Neural cell (in vitro differentiated cells): ENCODE data around the gene NUTF2.

Experiments
- EP300 ChIP-seq: fragments of 450-650 bp; conservative IDR thresholded peaks from 2 replicates; pipeline ENCODE4 v1.6.1; 2014; ENCODE audit warnings: antibody characterized with exemption, mild to moderate bottlenecking, moderate library complexity; ENCODE audit not compliant: poor library complexity, severe bottlenecking
- EZH2 ChIP-seq: fragments of 200-600, 300-800 bp; shearing (Covaris generic), sonication (generic); IDR thresholded peaks from 2 replicates; pipeline ENCODE4 v1.6.1; 2014; ENCODE audit warnings: antibody characterized with exemption, low read length, borderline replicate concordance, mild to moderate bottlenecking; ENCODE audit not compliant: insufficient read depth, poor library complexity, severe bottlenecking
- POLR2AphosphoS5 ChIP-seq: IDR thresholded peaks from 2 replicates; pipeline ENCODE4 v1.6.1; 2012
- RAD21 ChIP-seq: fragments of 450-650 bp; conservative IDR thresholded peaks from 2 replicates; pipeline ENCODE4 v1.6.1; 2014; ENCODE audit warnings: antibody characterized with exemption, mild to moderate bottlenecking, moderate library complexity
- TF ChIP-seq, protein P1 (sequence below): fragments of 450-650 bp; IDR thresholded peaks from 2 replicates; pipeline ENCODE4 v1.5.1; 2014; ENCODE audit warnings: antibody characterized with exemption, mild to moderate bottlenecking, moderate library complexity; ENCODE audit not compliant: poor library complexity, severe bottlenecking
- TF ChIP-seq, protein P2 (sequence below): IDR thresholded peaks from 2 replicates; pipeline ENCODE4 v1.6.1; 2012; ENCODE audit warnings: borderline replicate concordance

DNA sequence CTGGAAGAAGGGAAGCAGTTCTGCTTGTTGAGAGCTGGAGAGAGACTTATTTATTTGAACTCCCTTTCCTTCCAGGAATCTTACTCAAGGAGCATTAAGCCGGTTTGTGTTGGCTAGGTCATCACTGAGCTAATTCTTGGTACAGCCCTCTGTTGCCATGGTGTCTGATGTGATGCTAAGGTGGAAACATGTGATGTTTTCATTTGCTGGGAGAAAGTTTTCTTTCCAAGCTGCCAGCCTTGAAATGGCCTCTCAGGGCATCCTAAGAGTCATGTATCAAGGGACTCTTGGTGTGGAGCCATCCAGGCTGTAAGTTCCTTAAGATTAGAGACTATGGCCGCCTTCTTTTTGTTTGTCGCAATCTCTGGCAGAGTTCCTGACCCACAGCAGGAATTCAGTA is 50.5 kb downstream of the NUTF2 start:
- TF ChIP-seq, protein P1, sequence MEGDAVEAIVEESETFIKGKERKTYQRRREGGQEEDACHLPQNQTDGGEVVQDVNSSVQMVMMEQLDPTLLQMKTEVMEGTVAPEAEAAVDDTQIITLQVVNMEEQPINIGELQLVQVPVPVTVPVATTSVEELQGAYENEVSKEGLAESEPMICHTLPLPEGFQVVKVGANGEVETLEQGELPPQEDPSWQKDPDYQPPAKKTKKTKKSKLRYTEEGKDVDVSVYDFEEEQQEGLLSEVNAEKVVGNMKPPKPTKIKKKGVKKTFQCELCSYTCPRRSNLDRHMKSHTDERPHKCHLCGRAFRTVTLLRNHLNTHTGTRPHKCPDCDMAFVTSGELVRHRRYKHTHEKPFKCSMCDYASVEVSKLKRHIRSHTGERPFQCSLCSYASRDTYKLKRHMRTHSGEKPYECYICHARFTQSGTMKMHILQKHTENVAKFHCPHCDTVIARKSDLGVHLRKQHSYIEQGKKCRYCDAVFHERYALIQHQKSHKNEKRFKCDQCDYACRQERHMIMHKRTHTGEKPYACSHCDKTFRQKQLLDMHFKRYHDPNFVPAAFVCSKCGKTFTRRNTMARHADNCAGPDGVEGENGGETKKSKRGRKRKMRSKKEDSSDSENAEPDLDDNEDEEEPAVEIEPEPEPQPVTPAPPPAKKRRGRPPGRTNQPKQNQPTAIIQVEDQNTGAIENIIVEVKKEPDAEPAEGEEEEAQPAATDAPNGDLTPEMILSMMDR, result no peak
- TF ChIP-seq, protein P2, sequence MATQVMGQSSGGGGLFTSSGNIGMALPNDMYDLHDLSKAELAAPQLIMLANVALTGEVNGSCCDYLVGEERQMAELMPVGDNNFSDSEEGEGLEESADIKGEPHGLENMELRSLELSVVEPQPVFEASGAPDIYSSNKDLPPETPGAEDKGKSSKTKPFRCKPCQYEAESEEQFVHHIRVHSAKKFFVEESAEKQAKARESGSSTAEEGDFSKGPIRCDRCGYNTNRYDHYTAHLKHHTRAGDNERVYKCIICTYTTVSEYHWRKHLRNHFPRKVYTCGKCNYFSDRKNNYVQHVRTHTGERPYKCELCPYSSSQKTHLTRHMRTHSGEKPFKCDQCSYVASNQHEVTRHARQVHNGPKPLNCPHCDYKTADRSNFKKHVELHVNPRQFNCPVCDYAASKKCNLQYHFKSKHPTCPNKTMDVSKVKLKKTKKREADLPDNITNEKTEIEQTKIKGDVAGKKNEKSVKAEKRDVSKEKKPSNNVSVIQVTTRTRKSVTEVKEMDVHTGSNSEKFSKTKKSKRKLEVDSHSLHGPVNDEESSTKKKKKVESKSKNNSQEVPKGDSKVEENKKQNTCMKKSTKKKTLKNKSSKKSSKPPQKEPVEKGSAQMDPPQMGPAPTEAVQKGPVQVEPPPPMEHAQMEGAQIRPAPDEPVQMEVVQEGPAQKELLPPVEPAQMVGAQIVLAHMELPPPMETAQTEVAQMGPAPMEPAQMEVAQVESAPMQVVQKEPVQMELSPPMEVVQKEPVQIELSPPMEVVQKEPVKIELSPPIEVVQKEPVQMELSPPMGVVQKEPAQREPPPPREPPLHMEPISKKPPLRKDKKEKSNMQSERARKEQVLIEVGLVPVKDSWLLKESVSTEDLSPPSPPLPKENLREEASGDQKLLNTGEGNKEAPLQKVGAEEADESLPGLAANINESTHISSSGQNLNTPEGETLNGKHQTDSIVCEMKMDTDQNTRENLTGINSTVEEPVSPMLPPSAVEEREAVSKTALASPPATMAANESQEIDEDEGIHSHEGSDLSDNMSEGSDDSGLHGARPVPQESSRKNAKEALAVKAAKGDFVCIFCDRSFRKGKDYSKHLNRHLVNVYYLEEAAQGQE, result no peak
- no peak for TF ChIP-seq POLR2AphosphoS5
- TF ChIP-seq EZH2, result no peak
- TF ChIP-seq RAD21, result no peak
- TF ChIP-seq EP300, result no peak
